H7 (cell line): ENCODE measurements around the gene LINS1. TPM values are rescaled to one million over a fixed set of nuclear protein-coding genes. Genes with fewer than 3 reads are reported as not detected.
"Not testable (repeated sequence)": the region's sequence is repeated elsewhere in the genome, so short reads cannot be mapped to it uniquely, and the experiment has no call there.

Experiments
- DNase-seq: peaks from one replicate; pipeline ENCODE4 v3.0.0; 2012
- H3K27me3 ChIP-seq: 2 replicates; pipeline ENCODE4 v1.6.0; 2011; ENCODE audit warnings: mild to moderate bottlenecking, low read length; ENCODE audit not compliant: control insufficient read depth, insufficient read depth
- H3K36me3 ChIP-seq: replicated peaks from 2 replicates; pipeline ENCODE4 v1.5.1; 2011; ENCODE audit warnings: low read length; ENCODE audit not compliant: control insufficient read depth, insufficient read depth
- H3K4me3 ChIP-seq: 2 replicates; pipeline ENCODE4 v1.5.1; 2011; ENCODE audit warnings: low read depth, mild to moderate bottlenecking, control low read depth, low read length, moderate library complexity; ENCODE audit not compliant: insufficient read depth
- total RNA-seq: library from RNA; depleted of rRNA; stranded (reverse); fragments of >200 nt; shearing (Covaris generic); gene quantifications from 2 replicates; pipeline ENCODE4 v1.2.3, GENCODE V29; 2014

LINS1 gene
- total RNA-seq, 1 experiment from 2014 or later, result 9.5 TPM

- not testable (repeated sequence) for H3K27me3 ChIP-seq, H3K4me3 ChIP-seq, H3K36me3 ChIP-seq, DNase-seq
Observed at GRCh38 chr15:100591163-100591562, 10.8 kb downstream of the LINS1 start.

- DNase-seq, result no peak
- no peaks in the 10 kb centered on the region for H3K27me3 ChIP-seq
- H3K4me3 ChIP-seq, result no peak overlapping the region
- H3K36me3 ChIP-seq, result no peaks in the 10 kb centered on the region
Observed at GRCh38 chr15:100588638-100589242, 13.2 kb downstream of the LINS1 start.

- DNase-seq, result no peak
- no peaks in the 10 kb centered on the region; the same call in 1 of the 2 replicates for H3K36me3 ChIP-seq
- no peak overlapping the region for H3K4me3 ChIP-seq
- H3K27me3 ChIP-seq, result no peaks in the 10 kb centered on the region
Observed at GRCh38 chr15:100580414-100580813, 21.6 kb downstream of the LINS1 start.

GRCh38 chr15:100573526-100573925 lies 28.5 kb downstream of the LINS1 start:
- Histone ChIP-seq H3K4me3 (no peak overlapping the region), H3K36me3 (no peaks in the 10 kb centered on the region; the same call in 1 of the 2 replicates), H3K27me3 (no peaks in the 10 kb centered on the region)
- no peak for DNase-seq

- no peaks in the 10 kb centered on the region for H3K27me3 ChIP-seq
- no peak for DNase-seq
- H3K36me3 ChIP-seq, result no peaks in the 10 kb centered on the region; the same call in 1 of the 2 replicates
- no peak overlapping the region for H3K4me3 ChIP-seq
Observed at GRCh38 chr15:100572362-100572983, 29.5 kb downstream of the LINS1 start.

- H3K27me3 ChIP-seq, result no peaks in the 10 kb centered on the region
- no peak for DNase-seq
- no peaks in the 10 kb centered on the region; the same call in 1 of the 2 replicates for H3K36me3 ChIP-seq
- H3K4me3 ChIP-seq, result no peak overlapping the region
Observed at GRCh38 chr15:100571592-100572167, 30.3 kb downstream of the LINS1 start.

- Histone ChIP-seq H3K4me3 (no peak overlapping the region), H3K27me3 (no peaks in the 10 kb centered on the region), H3K36me3 (no peaks in the 10 kb centered on the region; the same call in 1 of the 2 replicates)
- no peak for DNase-seq
Observed at GRCh38 chr15:100570735-100571313, 31.2 kb downstream of the LINS1 start.

GRCh38 chr15:100570275-100570674 lies 31.7 kb downstream of the LINS1 start:
- Histone ChIP-seq H3K27me3 (no peaks in the 10 kb centered on the region), H3K36me3 (no peaks in the 10 kb centered on the region; the same call in 1 of the 2 replicates), H3K4me3 (no peak overlapping the region)
- no peak for DNase-seq

- DNase-seq, result no peak
- H3K4me3 ChIP-seq, result no peak overlapping the region
Observed at GRCh38 chr15:100569391-100569790, 32.6 kb downstream of the LINS1 start.

GRCh38 chr15:100566850-100567628 lies 34.9 kb downstream of the LINS1 start:
- Histone ChIP-seq H3K4me3 (no peak overlapping the region), H3K36me3 (no peaks in the 10 kb centered on the region; the same call in 1 of the 2 replicates), H3K27me3 (no peaks in the 10 kb centered on the region)
- no peak for DNase-seq

More at GRCh38 chr15:100569391-100569790, 32.6 kb downstream of the LINS1 start:
- no peaks in the 10 kb centered on the region for H3K27me3 ChIP-seq
- no peaks in the 10 kb centered on the region; the same call in 1 of the 2 replicates for H3K36me3 ChIP-seq

GRCh38 chr15:100565591-100565990 lies 36.4 kb downstream of the LINS1 start:
- no peak for DNase-seq
- H3K36me3 ChIP-seq, result no peaks in the 10 kb centered on the region
- no peak overlapping the region for H3K4me3 ChIP-seq
- no peaks in the 10 kb centered on the region for H3K27me3 ChIP-seq

- H3K4me3 ChIP-seq, result no peak overlapping the region
- no peak for DNase-seq
- H3K27me3 ChIP-seq, result no peaks in the 10 kb centered on the region
- H3K36me3 ChIP-seq, result no peaks in the 10 kb centered on the region
Observed at GRCh38 chr15:100560323-100560722, 41.7 kb downstream of the LINS1 start.

- Histone ChIP-seq H3K36me3 (no peaks in the 10 kb centered on the region), H3K27me3 (no peaks in the 10 kb centered on the region), H3K4me3 (no peak overlapping the region)
- no peak for DNase-seq
Observed at GRCh38 chr15:100559330-100559729, 42.7 kb downstream of the LINS1 start.

- Histone ChIP-seq H3K4me3 (no peak overlapping the region), H3K27me3 (no peaks in the 10 kb centered on the region), H3K36me3 (no peaks in the 10 kb centered on the region)
- peak; percentile 31 for DNase-seq
Observed at GRCh38 chr15:100558771-100559254, 43.2 kb downstream of the LINS1 start.
